Glutamatergic neuron (in vitro differentiated cells): Measurements from ENCODE around the gene PKDREJ. TPM values are rescaled to one million over a fixed set of nuclear protein-coding genes. Genes with fewer than 3 reads are reported as not detected.

Experiments
- DNase-seq: peaks from one replicate; pipeline ENCODE4 v3.0.0; 2022
- H3K27ac Mint-ChIP-seq: one replicate; pipeline ENCODE4 v1.8.0; 2020; ENCODE audit warnings: mild to moderate bottlenecking, mixed read lengths, inconsistent platforms; ENCODE audit not compliant: unreplicated experiment
- H3K27me3 Mint-ChIP-seq: one replicate; pipeline ENCODE4 v1.8.0; 2020; ENCODE audit warnings: mild to moderate bottlenecking, moderate library complexity, mixed read lengths, inconsistent platforms; ENCODE audit not compliant: unreplicated experiment
- H3K36me3 Mint-ChIP-seq: one replicate; pipeline ENCODE4 v1.8.0; 2020; ENCODE audit warnings: mild to moderate bottlenecking, mixed read lengths, inconsistent platforms; ENCODE audit not compliant: unreplicated experiment
- H3K4me1 Mint-ChIP-seq: one replicate; pipeline ENCODE4 v1.8.0; 2020; ENCODE audit warnings: mild to moderate bottlenecking, low read depth, mixed read lengths, inconsistent platforms; ENCODE audit not compliant: unreplicated experiment
- H3K4me3 Mint-ChIP-seq: one replicate; pipeline ENCODE4 v1.8.0; 2020; ENCODE audit warnings: mild to moderate bottlenecking, mixed read lengths, inconsistent platforms; ENCODE audit not compliant: unreplicated experiment
- H3K9me3 Mint-ChIP-seq: one replicate; pipeline ENCODE4 v1.8.0; 2020; ENCODE audit warnings: mild to moderate bottlenecking, moderate library complexity, mixed read lengths, inconsistent platforms; ENCODE audit not compliant: unreplicated experiment
- total RNA-seq: library from RNA; stranded (reverse); fragmentation: NEBNext Ultra II Directional; extraction: Animal tissue kit (Norgen Biotek cat#: 25700); gene quantifications from one replicate; pipeline ENCODE4 v1.2.1, GENCODE V29; 2021; ENCODE audit not compliant: unreplicated experiment
- TF ChIP-seq, protein P1 (sequence below): fragments of 200-600 bp; sonication (generic); IDR thresholded peaks from one replicate; pipeline ENCODE4 v1.5.0; 2021; ENCODE audit not compliant: partially characterized antibody, unreplicated experiment

Gene PKDREJ
- total RNA-seq, 1 donor from 2014 or later = not detected

DNA sequence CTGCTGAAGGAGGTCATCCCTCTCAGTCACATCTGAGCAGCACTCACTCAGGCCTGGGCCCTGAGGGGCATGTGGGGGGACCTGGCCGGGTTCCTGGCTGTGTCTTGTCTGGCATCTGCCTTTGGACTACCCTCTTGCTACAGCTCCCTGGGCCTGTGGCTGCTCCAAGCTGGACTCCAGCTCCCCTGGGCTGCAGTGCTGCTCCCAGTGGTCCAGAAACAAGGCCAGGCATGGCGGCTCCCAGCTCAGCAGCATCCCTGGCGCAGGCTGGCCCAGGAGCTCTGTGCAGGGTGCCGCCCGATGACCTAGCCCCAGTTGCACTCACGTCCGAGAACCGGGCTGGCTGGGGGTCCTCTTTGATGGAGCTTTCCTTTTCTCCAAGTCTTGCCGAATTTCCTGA, 18.4 kb downstream of the PKDREJ start:
- TF ChIP-seq, protein P1, sequence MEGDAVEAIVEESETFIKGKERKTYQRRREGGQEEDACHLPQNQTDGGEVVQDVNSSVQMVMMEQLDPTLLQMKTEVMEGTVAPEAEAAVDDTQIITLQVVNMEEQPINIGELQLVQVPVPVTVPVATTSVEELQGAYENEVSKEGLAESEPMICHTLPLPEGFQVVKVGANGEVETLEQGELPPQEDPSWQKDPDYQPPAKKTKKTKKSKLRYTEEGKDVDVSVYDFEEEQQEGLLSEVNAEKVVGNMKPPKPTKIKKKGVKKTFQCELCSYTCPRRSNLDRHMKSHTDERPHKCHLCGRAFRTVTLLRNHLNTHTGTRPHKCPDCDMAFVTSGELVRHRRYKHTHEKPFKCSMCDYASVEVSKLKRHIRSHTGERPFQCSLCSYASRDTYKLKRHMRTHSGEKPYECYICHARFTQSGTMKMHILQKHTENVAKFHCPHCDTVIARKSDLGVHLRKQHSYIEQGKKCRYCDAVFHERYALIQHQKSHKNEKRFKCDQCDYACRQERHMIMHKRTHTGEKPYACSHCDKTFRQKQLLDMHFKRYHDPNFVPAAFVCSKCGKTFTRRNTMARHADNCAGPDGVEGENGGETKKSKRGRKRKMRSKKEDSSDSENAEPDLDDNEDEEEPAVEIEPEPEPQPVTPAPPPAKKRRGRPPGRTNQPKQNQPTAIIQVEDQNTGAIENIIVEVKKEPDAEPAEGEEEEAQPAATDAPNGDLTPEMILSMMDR = no peak
- no peak overlapping the region for H3K27ac Mint-ChIP-seq
- H3K9me3 Mint-ChIP-seq = peaks cover 5% of the 10 kb centered on the region
- peaks cover 4% of the 10 kb centered on the region for H3K27me3 Mint-ChIP-seq
- no peak overlapping the region for H3K4me3 Mint-ChIP-seq
- DNase-seq = no peak
- no peaks in the 10 kb centered on the region for H3K4me1 Mint-ChIP-seq
- H3K36me3 Mint-ChIP-seq = no peaks in the 10 kb centered on the region

DNA sequence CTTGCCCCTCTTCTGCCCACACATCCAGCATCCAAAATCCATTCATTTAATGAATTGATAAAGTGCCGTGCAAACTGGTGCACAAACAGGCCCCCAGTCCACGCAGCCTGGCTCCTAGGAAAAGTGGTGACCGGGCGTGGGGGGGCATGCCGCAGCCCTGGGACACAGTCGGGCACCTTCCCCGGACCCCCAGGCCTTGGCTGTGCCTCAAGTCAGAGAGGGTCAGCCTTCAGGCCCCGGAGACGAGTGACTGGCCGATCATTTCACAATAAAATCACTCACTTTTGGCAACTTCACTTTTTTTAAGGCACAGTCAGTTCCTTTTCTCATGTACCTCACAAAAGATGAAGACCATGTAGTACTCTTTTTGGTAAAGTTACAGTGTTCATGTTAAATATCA, 21.1 kb downstream of the PKDREJ start:
- no peak overlapping the region for H3K4me3 Mint-ChIP-seq
- H3K9me3 Mint-ChIP-seq = peaks cover 3% of the 10 kb centered on the region
- no peaks in the 10 kb centered on the region for H3K4me1 Mint-ChIP-seq
- no peak overlapping the region for H3K27ac Mint-ChIP-seq
- TF ChIP-seq, protein P1 = no peak
- no peak for DNase-seq
- no peaks in the 10 kb centered on the region for H3K27me3 Mint-ChIP-seq
- no peaks in the 10 kb centered on the region for H3K36me3 Mint-ChIP-seq

DNA sequence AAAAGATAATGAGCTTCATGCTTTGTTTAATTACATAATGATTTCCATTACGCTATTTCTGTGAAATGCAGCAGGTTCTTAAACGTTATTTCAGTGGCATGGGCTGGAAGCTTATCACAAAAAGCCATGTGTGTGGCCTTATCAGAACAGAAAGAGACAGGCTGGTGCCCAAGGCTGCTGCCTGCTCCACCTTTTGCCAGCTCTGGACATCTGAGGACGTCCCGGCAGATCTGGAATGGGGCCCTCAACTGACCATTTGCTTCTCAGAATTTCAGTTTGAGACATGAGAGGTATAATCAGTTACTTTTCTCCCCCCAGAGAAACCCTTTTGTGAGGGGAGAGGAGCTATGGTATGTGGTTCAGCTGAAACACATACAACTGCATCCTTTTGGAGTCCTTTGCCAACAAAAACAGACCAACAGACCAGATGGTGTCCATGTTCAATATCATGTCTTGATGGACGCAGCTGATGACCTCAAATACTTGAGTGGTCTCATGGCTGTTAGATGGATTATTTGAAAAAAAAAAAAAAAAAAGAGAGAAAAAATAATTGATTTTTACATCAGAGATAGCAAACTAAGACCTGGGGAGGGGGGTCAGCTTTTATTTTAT, 21.6 kb downstream of the PKDREJ start:
- Mint-ChIP-seq H3K9me3 (peaks cover 4% of the 10 kb centered on the region), H3K4me3 (no peak overlapping the region), H3K4me1 (no peaks in the 10 kb centered on the region), H3K27me3 (no peaks in the 10 kb centered on the region), H3K36me3 (peaks cover 2% of the 10 kb centered on the region), H3K27ac (no peak overlapping the region)
- TF ChIP-seq, protein P1 = no peak
- DNase-seq = no peak

DNA sequence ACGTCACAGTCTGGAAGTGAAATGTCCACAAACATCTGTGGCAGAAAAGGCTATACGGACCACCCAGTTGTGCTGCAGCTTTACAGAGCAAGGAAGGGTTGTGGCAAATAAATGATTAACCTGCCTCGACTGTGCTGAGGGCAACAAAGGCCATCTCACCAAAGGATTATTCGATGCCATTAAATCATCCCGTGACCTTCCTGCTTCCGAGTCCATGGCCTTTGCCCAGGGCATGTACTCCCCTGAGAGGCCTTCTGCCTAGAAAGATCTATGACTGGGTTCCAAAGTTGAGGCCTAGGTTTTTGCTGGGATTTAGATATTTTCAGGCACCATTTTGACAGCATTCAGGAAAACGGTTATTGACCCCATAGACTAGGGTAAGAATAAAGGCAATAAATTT, 22.2 kb downstream of the PKDREJ start:
- TF ChIP-seq, protein P1 = no peak
- Mint-ChIP-seq H3K9me3 (peaks cover 4% of the 10 kb centered on the region), H3K4me1 (no peaks in the 10 kb centered on the region), H3K36me3 (peaks cover 4% of the 10 kb centered on the region), H3K27me3 (no peaks in the 10 kb centered on the region), H3K4me3 (no peak overlapping the region), H3K27ac (no peak overlapping the region)
- DNase-seq = no peak

GRCh38 chr22:46240506-46240905, 22.6 kb downstream of the PKDREJ start:
- Mint-ChIP-seq H3K4me3 (no peak overlapping the region), H3K27me3 (no peaks in the 10 kb centered on the region), H3K27ac (no peak overlapping the region), H3K4me1 (no peaks in the 10 kb centered on the region), H3K9me3 (peaks cover 4% of the 10 kb centered on the region), H3K36me3 (peaks cover 4% of the 10 kb centered on the region)
- no peak for DNase-seq
- TF ChIP-seq, protein P1 = no peak
